NT2/D1 (cell line): ENCODE data around the gene ANO8.

ENCODE experiments used
- DNase-seq: peaks from one replicate; pipeline ENCODE4 v3.0.0-alpha.2; 2011; ENCODE audit warnings: low read depth, low spot score
- H3K27me3 ChIP-seq: 2 replicates; pipeline ENCODE4 v1.6.0; 2011; ENCODE audit warnings: mild to moderate bottlenecking; ENCODE audit not compliant: insufficient read length, insufficient read depth
- H3K36me3 ChIP-seq: 2 replicates; pipeline ENCODE4 v1.6.1; 2011; ENCODE audit warnings: mild to moderate bottlenecking, low read length, mixed read lengths; ENCODE audit not compliant: insufficient read depth, insufficient read length
- H3K4me1 ChIP-seq: 2 replicates; pipeline ENCODE4 v1.5.1; 2011; ENCODE audit not compliant: insufficient read depth, insufficient read length
- H3K4me3 ChIP-seq: 2 replicates; pipeline ENCODE4 v1.5.1; 2011; ENCODE audit warnings: low read depth; ENCODE audit not compliant: insufficient read length
- H3K9ac ChIP-seq: 2 replicates; pipeline ENCODE4 v1.6.0; 2011; ENCODE audit warnings: low read depth; ENCODE audit not compliant: insufficient read length
- H3K9me3 ChIP-seq: 2 replicates; pipeline ENCODE4 v1.5.1; 2011; ENCODE audit warnings: mild to moderate bottlenecking, low read length; ENCODE audit not compliant: insufficient read depth
- SUZ12 ChIP-seq: IDR thresholded peaks from 2 replicates; pipeline ENCODE4 v1.6.1; 2011; ENCODE audit not compliant: insufficient read length, insufficient read depth; ENCODE audit errors: extremely low read depth
- YY1 ChIP-seq: IDR thresholded peaks from 2 replicates; pipeline ENCODE4 v1.6.1; 2011; ENCODE audit not compliant: insufficient read length, insufficient read depth
- ZNF274 ChIP-seq: IDR thresholded peaks from 2 replicates; pipeline ENCODE4 v1.6.1; 2011; ENCODE audit warnings: mild to moderate bottlenecking, low read depth, low read length

Gene ANO8

GRCh38 chr19:17335575-17335974, 920 bp upstream of the ANO8 start:
- no peak for DNase-seq
- H3K9me3 ChIP-seq: peaks cover 5% of the 10 kb centered on the region; the same call in 1 of the 2 replicates
- peaks cover 36% of the 10 kb centered on the region for H3K36me3 ChIP-seq
- no peaks in the 10 kb centered on the region for H3K27me3 ChIP-seq
- H3K4me1 ChIP-seq: peaks cover 15% of the 10 kb centered on the region
- TF ChIP-seq SUZ12 (no peak), ZNF274 (no peak), YY1 (no peak)
- no peak overlapping the region for H3K4me3 ChIP-seq
- no peak overlapping the region for H3K9ac ChIP-seq

DNA sequence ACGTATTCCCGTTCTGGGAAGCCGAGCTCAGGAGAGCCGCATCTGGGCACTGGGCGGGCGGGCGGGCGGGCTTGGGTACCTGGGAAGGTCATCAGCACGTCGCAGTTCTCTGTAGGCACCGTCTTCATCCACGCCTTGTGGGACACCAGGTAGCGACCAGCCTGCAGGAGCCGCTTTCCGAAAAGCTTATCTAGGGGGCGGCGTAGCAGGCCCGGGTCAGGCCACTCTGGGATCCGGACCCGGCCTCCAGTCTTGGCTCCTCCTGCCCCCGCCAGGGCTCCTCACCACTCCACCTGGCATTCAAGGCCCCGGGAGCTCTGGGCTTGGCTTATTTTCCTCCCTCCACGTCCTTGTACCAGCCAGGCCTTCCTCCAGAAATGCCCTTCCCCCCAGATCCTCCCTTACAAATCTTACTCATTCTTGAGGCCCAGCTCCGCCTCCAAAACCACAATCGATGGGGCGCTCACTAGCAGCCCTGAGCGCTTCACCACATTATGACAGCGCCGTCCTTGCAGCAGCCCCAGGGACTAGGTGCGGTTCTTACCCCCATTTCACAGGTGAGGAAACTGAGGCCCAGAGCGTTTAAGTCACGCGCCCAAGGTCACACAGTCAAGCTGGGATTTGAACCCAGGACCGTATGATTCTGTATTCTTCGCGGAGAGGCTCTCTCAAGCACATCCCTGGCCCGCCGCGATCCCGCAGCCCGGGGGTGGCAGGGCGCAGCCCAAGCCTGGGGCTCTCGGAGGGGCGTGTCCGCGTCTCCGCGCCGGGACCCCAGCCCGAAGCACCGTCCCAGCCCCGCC, 843 bp downstream of the ANO8 start:
- Histone ChIP-seq H3K4me3 (peak overlapping the region; percentile 79), H3K27me3 (no peaks in the 10 kb centered on the region), H3K36me3 (peaks cover 44% of the 10 kb centered on the region), H3K9ac (peak overlapping the region; percentile 89), H3K9me3 (peaks cover 5% of the 10 kb centered on the region; the same call in 1 of the 2 replicates), H3K4me1 (peaks cover 21% of the 10 kb centered on the region)
- no peak for TF ChIP-seq YY1
- DNase-seq: no peak

DNA sequence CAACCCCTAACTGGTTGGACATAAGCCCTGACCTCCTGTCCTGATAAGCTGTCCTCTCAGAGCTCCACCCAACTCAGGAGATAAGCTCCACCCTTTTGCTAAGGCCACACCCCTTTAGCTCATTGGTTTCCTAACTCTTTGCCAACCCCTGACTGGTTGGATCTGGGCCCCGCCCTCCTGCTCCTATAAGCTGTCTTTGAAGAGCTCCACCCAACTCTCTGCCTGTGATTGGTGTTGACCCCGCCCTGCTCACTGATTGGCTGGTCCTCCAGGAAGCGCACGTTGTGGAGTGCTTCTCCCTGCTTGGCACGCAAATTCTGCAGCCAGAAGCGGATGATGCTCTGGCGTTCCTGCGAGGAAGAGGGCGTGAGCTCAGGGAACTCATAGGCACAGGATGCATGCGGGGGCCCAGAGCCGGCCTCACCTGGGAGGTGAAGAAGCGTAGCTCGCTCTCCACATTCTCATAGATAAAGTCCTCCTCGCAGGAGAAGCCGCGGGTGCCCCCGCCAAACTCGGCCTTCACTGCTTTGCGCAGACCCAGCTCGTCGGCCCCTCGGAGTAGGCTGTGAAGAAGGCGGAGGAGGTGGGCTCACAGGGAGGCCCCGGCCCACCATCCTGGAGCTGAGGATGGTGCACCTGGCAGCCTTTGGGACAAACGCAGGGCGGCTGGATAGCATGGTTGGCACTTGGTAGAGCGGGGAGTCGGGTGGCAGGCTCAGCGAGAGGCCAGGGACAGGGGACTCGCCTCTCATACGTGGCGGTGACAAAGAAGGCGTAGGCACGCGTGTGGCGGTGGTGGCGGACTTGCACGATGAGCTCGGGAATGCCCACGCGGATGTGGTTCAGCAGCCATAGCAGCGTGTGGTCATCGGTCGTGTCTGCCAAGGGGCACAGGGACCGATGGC, 1.7 kb downstream of the ANO8 start:
- Histone ChIP-seq H3K36me3 (peaks cover 35% of the 10 kb centered on the region), H3K4me3 (no peak overlapping the region), H3K9me3 (peaks cover 5% of the 10 kb centered on the region; the same call in 1 of the 2 replicates), H3K4me1 (peaks cover 13% of the 10 kb centered on the region), H3K9ac (peak overlapping the region; percentile 89), H3K27me3 (no peaks in the 10 kb centered on the region)
- no peak for TF ChIP-seq ZNF274
- no peak for DNase-seq

DNA sequence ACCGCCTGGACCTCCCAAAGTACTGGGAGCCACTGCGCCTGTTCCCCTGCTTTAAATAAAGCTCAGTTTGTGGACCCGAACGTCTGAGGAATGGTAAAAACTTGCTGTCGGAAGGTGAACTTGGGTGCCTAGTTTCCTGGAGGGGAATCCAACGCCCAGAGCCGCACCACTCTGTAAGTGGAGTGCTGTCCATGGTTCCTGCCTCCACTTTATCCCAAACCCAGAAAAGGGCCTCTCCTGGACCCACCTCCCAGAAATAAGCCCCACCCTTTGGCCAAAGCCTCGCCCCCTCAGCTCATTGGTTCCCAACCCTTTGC, 2.3 kb downstream of the ANO8 start:
- peaks cover 5% of the 10 kb centered on the region; the same call in 1 of the 2 replicates for H3K9me3 ChIP-seq
- peaks cover 15% of the 10 kb centered on the region for H3K4me1 ChIP-seq
- H3K4me3 ChIP-seq: no peak overlapping the region
- TF ChIP-seq ZNF274: no peak
- TF ChIP-seq YY1: no peak
- TF ChIP-seq SUZ12: no peak
- peaks cover 35% of the 10 kb centered on the region for H3K36me3 ChIP-seq
- H3K27me3 ChIP-seq: no peaks in the 10 kb centered on the region
- no peak overlapping the region for H3K9ac ChIP-seq
- DNase-seq: no peak

DNA sequence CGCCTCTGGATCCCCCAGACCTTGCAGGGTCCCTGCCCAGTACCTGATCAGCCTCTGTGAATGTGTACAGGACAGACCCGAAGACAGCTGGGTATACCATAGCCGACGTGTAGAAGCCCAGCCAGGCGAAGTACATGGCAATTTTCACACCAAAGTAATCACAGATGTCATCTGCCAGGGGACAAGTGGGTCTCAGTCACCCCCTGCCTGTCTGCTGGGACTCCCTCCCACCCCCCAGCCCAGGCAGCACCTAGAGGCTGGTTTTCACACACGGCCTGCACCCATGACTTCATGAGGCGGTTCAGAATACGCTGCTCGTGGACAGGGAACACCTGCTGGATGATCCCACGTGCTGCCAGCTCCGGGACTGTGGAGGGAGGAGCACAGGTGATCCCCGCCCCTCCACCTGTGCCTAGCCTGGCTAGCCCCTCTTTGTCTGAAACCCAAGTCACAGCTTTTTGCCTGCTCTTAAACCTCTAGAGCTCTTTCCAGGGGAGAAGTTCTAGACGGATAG, 3.6 kb downstream of the ANO8 start:
- H3K9ac ChIP-seq: no peak overlapping the region
- DNase-seq: no peak
- TF ChIP-seq ZNF274 (no peak), SUZ12 (no peak), YY1 (no peak)
- H3K27me3 ChIP-seq: no peaks in the 10 kb centered on the region
- H3K4me1 ChIP-seq: peaks cover 17% of the 10 kb centered on the region
- H3K36me3 ChIP-seq: peaks cover 35% of the 10 kb centered on the region
- peaks cover 5% of the 10 kb centered on the region; the same call in 1 of the 2 replicates for H3K9me3 ChIP-seq
- no peak overlapping the region for H3K4me3 ChIP-seq

DNA sequence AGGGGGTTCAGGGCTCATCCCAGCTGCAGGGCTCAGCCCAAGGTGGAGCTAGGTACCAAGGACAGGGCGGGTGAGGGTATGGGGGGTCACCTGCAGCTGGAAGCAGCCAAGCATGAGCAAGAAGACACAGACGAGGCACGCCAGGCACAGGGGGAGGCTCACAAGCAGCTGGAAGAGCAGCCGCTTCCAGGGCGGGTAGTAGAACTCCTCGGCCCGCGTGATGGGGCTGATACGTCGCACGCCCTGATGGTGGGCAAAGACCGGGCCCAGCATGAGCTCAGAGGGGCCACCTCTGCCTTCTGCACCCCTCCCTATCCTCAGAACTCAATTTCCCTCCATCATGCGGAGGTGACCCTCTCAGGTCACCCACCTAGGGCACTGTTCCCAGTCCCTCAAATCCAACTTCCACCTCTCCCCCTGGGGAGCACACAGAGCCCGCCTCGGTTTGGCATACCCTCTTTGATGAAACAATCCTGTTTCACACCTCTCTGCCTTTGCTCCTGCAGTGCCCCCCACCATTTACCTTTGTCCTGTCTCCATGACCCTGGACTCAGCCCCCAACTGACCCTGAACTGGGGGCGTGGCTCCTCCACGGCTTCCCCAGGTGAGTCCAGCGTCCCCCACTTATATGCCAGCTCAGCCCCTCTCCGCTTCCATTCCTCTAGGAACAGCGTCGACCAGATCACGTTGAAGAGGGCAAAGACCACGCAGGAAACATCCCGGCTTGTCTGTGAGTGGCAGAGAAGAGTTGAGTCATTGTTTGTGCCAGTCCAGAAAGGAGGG, 4.2 kb downstream of the ANO8 start:
- DNase-seq: no peak
- Histone ChIP-seq H3K9ac (no peak overlapping the region), H3K36me3 (peaks cover 36% of the 10 kb centered on the region), H3K9me3 (peaks cover 5% of the 10 kb centered on the region; the same call in 1 of the 2 replicates), H3K4me1 (peaks cover 17% of the 10 kb centered on the region), H3K4me3 (no peak overlapping the region), H3K27me3 (no peaks in the 10 kb centered on the region)
- TF ChIP-seq YY1 (no peak), SUZ12 (no peak), ZNF274 (no peak)
